Mammary epithelial cell (primary cell): ENCODE results near the gene COL27A1.

Source experiments
- CTCF ChIP-seq, 2 donors: IDR thresholded peaks in 1 of 2; conservative IDR thresholded peaks in 1 of 2; 2 replicates each; pipeline ENCODE4 v1.5.1; 2011 to 2012; ENCODE audit warnings: inconsistent platforms in 2 of 2, low read length in 2 of 2, mild to moderate bottlenecking in 2 of 2, control low read depth in 1 of 2, low read depth in 1 of 2; ENCODE audit not compliant: insufficient read depth in 1 of 2; ENCODE audit errors: extremely low read depth in 1 of 2
- EZH2 ChIP-seq: IDR thresholded peaks from 2 replicates; pipeline ENCODE4 v1.6.1; 2012; ENCODE audit warnings: low read length, inconsistent platforms, borderline replicate concordance

GRCh38 chr9:114130624-114131277, 24.6 kb upstream of the COL27A1 start:
- TF ChIP-seq CTCF (conservative IDR thresholded peaks at IDR 0.05 in 1 of 2, IDR thresholded peaks at IDR 0.05 in 1 of 2; ENCODE audit: extremely low read depth in 1 of 2, insufficient read depth in 1 of 2, low read depth in 1 of 2, low read length in 2 of 2) (no peak), EZH2 (no peak)
